HG02623 (cell line): Measurements from ENCODE around the gene FBXL7.

ENCODE experiments used
- ATAC-seq: cut with Tn5 transposase; IDR thresholded peaks from one replicate; pipeline ENCODE4 v1.9.1; 2021; ENCODE audit warnings: moderate library complexity; ENCODE audit not compliant: unreplicated experiment

The FBXL7 gene

DNA sequence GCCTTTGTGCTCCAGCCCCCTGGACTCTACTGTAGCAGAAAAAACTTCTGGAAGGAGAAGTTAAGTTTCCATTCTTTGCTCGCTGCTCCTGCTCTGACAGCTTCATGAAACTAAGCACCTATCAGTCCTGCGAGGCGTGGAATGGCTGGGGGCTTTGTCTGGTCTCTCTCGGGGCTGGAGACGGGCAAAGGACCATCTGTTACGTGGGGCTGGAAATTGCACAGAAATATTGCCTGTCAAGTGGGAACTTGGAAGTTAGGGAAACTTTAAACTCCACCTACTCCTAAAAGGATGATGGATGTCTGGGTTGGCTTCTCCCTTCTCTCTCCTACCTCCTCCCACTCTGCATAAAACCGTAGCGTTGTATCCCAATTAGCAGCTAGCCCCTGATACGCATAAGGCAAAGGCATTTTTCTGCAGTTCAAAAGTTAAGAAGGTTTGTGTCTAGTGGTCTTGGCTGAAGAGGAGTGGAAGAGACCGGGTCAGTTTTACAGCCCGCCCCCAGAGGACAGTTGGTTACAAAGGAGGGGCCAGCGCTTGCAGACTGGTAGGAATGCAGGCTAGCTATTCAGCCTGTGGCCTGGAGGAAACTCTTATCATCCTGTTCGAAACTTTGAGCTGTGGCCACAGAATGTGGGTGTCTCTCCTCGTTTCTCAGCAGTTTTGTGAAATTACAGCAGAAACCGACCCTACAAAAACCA, 1.3 kb downstream of the FBXL7 start:
- ATAC-seq: no peak

DNA sequence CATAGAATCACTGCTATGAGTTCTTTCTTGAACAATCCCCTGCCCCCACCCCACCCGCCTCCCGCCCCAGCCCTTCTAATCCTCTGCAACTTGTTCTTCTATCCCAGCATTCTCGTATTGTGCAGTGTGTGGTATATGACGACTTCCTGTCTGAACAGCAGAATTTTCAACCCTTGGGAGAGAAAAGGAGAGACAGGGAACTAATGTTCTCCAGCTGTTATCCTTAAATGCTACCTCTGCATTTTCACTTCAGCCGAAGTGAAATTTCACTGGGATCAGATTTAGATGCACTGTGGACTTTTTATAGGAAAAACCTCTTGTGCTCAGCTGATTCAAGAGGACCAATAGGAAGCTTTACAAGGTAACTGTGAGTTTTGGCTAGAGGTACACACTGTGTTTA, 2.2 kb downstream of the FBXL7 start:
- no peak for ATAC-seq

DNA sequence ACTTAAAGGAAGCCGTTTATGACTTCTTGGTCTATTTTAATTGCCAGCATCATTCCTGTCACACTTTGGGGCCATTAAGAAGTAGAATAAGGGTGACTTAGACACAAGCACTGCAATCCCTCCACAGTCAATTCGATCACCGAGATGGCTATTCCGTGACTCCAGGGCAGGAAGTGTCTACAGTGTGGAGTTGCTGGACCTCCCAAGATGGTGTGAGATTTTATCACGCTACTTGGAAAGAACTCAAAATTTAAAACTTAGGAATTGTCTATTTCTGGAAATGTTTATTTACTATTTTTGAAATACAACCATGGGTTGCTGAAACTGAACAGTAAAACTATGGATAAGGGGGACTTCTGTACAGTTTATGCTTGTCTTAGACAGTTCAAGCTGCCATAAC, 6.2 kb downstream of the FBXL7 start:
- no peak for ATAC-seq

DNA sequence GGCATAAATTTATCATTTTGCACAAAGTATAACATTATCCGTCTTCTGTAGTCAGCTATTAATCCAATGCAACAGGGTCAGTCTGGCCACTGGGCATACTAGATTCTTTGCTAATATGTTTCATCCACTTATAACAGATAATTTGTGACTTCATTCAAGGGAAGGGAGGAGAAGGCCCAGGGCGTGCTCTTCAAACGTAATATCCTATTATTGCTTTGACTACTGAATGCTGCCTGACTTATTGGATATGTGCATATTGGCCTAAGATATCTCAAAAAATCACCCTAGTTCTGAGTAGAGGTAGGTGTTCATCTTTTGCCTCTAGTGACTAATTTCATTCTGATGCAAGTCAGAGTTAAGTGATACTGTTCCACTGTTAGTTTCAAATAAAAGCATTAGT, 6.9 kb downstream of the FBXL7 start:
- ATAC-seq: no peak

DNA sequence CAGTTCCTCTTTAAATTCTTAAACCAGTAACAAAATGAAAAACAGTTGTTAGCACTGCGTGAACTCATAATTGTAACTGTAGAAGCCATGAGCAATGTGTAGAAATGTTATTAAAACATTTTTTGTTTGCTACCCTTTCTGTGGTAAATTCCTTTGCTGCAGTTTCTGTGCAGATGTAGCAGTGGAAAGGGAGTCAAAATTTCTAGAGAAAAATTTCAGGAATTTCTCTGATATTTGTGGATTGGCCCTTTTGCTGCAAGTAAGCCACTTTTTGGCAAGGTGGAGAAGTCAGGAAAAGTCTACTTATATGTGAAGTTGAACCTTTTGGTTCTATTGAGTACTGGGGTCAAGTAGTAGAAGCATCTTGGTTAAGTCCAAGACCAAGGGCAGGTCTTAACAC, 10.1 kb downstream of the FBXL7 start:
- no peak for ATAC-seq

DNA sequence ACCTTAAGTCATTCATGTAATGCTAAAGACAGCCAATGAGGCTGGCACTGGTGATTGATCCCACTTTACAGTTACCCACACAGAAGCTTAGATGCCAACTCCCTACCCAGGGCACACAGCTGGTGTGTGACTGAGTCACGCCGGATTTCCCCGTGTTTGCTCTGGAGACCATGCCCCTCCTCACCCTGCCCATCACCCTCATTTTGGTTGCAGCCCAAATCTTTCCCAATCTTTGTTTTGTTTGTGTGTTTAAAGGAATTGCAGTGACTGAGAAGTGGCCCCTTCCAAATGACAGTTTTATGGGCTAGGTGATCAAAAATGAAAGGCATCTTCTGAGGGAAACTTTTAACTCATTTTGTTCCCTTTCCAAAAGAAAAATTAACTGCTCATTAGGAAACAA, 10.9 kb downstream of the FBXL7 start:
- no peak for ATAC-seq

DNA sequence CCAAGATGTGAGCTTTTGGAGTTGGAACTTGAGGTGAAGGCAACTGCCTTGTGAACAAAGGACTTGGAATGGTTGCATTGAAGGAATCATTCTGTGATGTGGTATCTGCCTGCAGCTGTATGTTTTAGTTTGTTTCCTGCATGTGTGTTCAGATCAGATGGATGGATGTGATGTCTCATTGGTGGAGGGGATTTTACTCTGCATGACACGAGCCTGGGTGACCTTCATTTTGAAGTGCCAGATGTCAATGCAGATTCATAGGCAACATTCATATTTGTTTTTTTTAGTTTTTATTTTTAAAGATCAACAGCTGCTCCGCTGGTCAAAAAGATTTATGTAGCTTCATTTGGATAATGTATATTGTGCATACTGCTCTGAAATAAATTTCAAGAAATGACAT, 13.5 kb downstream of the FBXL7 start:
- no peak for ATAC-seq

DNA sequence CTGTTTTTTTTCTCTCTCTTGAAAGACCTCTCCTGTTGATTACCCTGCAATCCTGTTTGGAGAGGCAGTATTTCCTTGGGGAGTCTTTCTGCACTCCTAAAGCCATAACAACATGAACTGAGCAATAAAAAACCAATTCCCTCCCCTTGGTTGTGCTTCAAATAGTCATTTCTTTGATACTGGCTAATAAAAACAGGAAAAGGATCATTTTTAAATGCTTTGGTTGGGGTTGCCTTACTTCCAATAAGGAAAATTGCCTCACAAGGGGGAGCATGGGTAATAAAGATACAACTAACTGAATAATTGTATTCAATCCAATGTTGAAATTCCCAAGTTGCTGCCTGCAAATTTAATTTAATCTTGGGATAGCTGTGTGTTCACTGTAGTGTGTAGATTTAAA, 13.9 kb downstream of the FBXL7 start:
- no peak for ATAC-seq

DNA sequence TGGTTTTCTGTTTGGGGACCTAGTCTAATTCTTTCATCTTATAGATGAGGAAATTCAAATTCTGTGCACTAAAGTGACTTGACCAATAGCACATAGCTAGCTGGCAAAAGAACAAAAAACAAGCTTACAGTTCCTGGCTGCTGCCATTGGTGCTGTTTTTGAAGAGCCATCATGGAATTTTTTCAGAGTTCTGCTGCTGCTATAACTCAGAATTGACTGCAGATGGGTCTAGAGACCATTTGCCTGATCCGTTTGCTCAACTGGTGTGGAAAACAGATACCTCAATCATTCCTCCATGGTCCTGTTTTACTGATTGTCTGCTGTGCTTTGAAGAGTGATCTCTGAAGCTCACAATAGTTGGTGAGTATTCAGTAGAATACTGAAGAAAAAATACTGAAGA, 15.2 kb downstream of the FBXL7 start:
- no peak for ATAC-seq

DNA sequence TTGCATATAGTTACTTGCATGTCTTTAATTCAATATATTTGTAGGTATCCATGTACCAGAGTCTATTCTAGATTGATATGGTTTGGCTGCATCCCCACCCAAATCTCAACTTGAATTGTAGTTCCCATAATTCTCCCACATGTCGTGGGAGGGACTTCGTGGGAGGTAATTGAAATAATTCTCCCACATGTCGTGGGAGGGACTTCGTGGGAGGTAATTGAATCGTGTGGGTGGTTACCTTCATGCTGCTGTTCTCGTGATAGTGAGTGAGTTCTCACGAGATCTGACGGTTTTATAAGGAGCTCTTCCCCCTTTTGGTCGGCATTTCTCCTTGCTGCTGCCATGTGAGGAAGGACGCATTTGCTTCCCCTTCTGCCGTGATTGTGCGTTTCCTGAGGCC, 16.5 kb downstream of the FBXL7 start:
- ATAC-seq: no peak

DNA sequence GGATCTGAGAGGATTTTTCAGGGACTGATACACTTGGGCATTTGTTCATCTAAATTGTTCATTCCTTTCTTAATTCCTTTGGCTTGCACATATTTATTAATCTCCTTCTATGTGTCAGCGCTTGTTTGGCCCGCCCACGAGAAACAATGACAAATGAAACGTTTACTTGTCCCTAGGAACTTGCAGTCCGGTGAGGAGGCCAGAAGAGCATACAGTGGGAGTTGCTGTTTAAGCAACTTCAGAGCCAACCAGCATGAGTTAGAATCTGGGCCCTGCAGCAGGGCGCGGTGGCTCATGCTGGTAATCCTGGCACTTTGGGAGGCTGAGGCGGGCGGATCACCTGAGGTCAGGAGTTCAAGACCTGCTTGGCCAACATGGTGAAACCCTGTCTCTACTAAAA, 18.8 kb downstream of the FBXL7 start:
- ATAC-seq: no peak

DNA sequence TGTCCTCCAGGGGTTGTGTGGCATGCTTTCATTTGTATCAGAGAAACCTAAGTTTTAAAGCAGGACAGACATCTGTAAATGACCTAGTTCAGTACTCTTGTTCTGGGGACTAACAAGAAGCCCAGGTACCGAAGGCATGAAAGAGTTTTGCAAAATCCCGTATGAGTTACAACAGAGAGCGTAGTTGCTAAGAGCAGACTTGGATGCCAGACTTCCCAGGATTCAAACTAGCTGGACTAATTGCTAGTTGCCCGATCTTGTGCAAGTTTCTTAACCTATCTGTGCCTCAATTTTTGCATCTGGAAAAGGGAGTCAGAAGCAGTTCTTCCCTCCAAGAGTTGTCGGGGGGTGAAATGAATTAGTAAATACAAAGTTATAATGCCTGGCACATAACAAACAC, 20.9 kb downstream of the FBXL7 start:
- no peak for ATAC-seq

DNA sequence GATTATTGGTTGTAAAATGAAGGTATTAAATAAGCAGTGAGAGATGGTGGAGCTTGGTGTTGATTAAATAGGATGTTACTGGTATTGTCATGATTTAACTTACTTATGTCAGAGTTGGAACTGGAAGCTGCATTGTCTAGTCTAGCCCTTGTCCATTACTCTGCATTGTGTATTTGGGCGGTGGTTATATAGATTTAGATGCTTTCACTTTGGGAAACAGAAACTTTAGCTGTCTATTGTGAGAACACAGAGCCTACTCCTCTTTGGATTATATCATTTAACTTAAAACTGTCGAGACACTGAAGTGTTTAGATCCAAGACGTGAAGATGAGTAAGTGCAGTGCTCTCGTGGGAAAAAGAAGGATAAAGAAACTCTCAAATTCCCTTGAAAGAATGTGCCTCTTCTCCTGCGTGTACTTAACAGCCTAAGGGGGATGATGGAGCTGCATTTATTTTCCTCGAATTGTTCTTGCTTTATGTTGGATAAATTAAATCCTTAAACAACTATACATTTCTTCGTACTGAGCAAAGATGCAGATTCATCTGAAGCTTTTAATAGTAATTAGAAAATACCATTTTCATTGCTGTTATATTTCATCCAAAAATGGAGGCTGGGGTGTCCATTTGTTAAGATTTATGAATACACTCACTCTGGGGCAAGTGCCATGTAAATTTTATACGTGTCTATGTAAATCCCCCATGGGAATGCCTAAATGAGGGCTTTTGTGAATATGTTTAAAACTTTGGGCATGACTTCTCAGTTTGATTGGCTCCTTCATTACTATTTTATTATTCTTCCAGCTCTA, 21.6 kb downstream of the FBXL7 start:
- no peak for ATAC-seq

DNA sequence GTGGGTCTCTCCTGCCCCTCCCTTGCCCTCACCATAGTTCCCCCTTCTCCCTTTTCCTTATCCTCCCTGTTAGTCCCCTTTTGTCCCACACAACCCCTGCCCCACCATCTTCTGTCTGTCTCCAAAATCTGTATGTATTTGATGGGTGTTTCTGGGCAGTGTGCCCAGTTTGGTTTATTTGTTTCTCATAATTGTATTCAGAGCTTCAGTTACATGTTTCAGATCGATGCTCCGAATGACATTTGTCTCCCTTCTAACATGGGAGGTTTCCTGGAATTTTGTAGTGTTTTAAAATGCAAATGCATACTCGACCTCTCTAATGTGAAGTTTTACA, 22.2 kb downstream of the FBXL7 start:
- ATAC-seq: no peak

DNA sequence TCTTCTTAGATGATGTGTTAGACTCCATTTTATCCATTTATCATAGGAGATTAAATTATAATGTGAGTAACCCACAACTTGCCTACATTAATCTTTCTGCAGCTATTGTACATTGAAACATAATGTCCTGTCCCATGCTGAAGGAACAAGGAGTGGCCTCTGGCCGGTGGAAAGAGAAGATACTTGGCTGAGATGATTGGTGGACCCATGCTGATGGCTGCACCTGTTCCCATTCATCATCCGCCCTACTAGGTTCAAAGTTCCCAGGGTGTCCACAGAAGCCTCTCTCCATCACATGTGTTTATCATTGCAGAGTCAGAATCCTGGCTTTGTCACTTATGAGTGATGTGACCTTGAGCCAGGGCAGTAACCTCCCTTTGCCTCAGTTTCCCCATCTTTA, 24.7 kb downstream of the FBXL7 start:
- no peak for ATAC-seq

DNA sequence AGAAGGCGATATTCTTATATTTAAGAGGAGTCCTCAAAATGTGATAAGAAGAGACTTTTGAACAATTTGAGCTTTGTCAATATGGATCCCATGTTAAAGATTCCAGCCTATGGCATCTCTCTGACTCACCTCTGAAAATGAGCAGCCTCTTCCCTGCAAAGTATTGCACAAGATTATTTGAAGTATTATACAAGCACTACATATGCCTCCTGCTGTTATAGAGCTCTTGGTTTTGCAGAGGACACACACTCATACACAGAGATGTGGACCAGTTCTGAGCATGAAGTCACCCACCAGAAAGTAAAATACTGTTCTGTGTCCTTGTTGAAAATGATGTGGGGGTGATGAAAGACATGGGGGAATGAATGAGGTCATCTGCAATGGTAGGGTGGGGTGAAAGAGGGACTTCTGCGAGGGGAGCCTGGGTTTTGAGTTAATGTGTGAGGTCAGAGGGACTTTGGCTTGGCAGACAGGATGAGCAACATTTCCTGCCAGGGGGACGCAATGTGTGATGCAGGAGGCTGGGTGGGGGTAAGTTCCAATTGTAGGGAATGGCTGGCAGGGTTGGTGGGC, 25.8 kb downstream of the FBXL7 start:
- no peak for ATAC-seq

DNA sequence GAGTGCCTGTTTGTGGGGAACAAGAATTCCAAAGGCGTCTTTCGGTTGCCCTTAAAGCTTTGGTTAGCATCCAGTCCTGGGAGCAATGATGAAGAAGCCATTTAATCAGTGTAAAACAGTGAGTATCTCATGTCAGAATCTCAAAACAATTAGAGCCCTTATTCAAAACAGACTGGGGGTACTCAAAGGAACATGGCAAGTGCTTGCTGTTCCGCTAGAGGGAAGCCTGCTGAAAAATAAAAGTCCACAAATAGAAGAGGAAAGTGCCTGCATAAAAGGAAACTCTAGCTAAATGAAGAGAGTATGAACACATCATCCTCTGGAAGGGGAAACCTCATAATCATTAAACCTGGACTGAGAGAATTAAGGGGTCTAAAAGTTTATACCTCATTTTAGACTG, 26.4 kb downstream of the FBXL7 start:
- ATAC-seq: no peak

DNA sequence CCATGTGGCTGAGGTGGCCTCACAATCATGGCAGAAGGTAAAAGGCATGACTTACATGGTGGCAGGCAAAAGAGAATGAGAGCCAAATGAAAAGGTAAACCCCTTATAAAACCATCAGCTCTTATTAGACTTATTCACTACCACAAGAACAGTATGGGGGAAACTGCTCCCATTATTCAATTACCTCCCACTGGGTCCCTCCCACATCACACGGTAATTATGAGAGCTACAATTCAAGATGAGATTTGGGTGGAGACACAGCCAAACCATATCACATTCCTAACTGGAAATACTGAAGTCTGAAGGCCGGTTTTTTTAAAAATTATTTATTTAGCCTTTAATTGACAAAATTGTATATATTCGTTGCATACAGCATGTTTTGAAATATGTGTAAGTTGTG, 28.5 kb downstream of the FBXL7 start:
- no peak for ATAC-seq

DNA sequence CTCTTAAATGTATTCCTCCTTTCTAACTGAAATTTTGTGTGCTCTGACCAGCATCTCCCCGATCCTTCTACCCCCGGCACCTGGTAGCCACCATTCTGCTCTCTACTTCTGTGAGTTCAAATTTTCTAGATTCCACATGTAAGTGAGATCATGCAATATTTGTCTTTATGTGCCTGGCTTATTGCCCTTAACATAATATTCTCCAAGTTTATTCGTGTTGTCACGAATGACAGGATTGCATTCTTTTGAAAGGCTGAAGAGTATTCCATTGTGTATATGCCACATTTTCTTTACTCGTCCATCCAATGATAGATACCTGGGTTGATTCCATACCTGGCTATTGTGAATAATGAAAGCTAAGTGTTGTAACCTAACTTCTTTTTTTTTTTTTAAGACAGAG, 29.0 kb downstream of the FBXL7 start:
- ATAC-seq: no peak

DNA sequence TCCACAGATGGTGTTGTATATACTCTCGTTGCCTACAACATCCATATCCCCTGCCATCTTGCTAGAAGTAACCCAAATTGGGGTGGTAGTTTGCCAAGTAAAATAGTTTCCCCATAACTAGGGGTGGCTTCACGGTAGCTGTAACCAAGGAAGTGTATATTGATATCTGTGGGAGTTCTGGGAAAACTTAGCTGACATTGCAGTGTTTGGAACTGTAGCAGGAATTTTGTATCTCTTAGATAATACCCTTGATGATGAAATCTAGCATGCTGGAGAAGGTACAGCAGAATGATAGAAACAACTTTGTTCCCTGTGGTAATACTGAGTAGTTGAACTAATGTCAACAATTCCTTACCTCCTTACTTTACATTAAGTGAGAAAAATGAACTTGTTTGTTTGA, 29.8 kb downstream of the FBXL7 start:
- no peak for ATAC-seq

DNA sequence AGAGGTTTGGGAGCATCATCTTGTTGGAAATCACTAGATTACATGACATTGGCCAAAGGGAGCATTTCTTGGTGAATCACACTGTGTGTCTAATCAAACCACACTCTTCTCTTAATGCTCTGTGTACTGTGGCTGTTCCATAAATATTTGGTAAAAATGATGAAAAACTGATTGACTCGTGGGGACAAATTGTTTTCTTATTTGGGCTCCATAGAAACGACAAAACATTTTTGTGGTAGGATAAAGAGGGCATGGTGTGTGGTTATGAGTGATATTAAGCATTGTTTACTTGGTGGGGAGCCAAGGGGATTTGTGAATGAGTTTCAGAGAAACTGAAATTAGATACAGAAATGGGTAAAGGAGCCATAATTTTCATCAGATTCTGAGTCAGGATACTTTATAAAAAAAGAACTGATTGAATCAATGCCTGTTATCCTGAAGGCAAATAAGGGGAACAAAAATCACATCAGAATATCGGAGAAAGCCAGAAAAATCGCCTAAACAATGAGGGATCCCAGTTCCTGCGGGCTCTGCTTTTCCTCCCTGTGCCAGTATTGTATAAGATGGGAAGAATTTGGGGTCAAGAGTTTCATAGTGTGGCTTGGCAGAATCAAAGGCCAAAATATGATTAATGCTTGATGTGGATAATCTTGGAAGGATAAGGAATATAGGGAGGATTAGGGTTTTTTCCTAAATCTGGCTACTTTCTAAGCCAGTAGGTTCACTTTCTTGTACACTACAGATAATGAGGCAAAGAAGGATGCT, 33.3 kb downstream of the FBXL7 start:
- no peak for ATAC-seq

DNA sequence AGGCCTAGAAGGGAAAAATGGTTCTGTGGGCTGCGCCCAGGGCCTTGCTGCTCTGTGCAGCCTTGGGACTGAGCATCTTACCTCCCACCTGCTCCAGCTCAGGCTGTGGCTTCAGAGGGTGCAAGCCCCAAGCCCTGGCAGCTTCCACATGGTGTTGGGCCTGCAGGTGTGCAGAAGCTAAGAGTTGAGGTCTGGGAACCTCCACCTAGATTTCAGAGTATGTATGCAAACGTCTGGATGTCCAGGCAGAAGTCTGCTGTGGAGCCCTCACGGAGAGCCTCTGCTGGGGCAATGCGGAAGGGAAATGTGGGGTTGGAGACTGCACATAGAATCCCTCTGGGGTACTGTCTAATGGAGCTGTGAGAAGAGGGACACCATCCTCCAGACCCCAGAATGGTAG, 36.0 kb downstream of the FBXL7 start:
- ATAC-seq: no peak
